Activated naive CD8-positive, alpha-beta T cell (primary cell): Measurements from ENCODE around the gene WDR70.
A peak's percentile ranks its signal among the peaks of the same experiment; 100 is the strongest.
"Not testable (repeated sequence)": the region's sequence is repeated elsewhere in the genome, so short reads cannot be mapped to it uniquely, and the experiment has no call there.

Experiments
- H3K27ac Mint-ChIP-seq: one replicate; pipeline ENCODE4 v1.8.0; 2021; ENCODE audit warnings: mixed read lengths
- H3K27me3 Mint-ChIP-seq: one replicate; pipeline ENCODE4 v1.8.0; 2021; ENCODE audit warnings: mixed read lengths
- H3K36me3 Mint-ChIP-seq: one replicate; pipeline ENCODE4 v1.8.0; 2021; ENCODE audit warnings: mixed read lengths
- H3K4me1 Mint-ChIP-seq: one replicate; pipeline ENCODE4 v1.8.0; 2021; ENCODE audit warnings: low read depth, mixed read lengths
- H3K4me3 Mint-ChIP-seq: one replicate; pipeline ENCODE4 v1.8.0; 2021; ENCODE audit warnings: mild to moderate bottlenecking, mixed read lengths
- H3K9me3 Mint-ChIP-seq: one replicate; pipeline ENCODE4 v1.8.0; 2021; ENCODE audit warnings: low read depth, mixed read lengths

The WDR70 gene

DNA sequence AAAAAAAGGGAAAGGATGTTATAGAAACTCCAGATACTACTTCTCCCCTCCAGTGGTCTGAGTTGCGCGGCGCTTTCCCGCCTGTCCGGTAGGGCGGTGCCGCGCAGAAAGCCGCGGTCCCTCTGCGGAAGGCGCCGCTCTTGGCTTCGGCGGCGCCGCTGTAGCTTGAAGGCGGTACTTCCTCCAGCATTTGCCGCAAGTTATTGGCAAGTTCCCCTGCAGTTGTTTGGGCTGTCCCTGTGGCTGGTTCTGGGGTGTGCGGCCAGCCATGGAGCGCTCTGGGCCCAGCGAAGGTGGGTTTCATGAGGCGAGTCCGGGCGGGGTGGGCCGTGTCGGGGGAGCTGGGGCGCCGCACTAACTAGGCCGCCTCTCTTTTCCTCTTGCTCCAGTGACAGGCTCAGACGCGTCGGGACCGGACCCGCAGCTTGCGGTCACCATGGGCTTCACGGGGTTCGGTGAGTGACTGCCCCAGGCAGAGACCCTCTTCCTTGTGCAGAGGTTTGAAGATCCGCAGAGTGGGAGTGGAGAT is at the start of gene WDR70:
Gene WDR70, plus strand, starts transcription at position 219 of the 529 bp plus-strand sequence. Its CDS starts 50 bp downstream, at position 269.
- H3K36me3 Mint-ChIP-seq, H3K27me3 Mint-ChIP-seq, H3K9me3 Mint-ChIP-seq: not testable (repeated sequence)
- Mint-ChIP-seq H3K27ac (peak within 1 kb of the TSS; percentile 83), H3K4me1 (peaks cover 13% of the 10 kb centered on the region), H3K4me3 (peak within 1 kb of the TSS; percentile 96)

DNA sequence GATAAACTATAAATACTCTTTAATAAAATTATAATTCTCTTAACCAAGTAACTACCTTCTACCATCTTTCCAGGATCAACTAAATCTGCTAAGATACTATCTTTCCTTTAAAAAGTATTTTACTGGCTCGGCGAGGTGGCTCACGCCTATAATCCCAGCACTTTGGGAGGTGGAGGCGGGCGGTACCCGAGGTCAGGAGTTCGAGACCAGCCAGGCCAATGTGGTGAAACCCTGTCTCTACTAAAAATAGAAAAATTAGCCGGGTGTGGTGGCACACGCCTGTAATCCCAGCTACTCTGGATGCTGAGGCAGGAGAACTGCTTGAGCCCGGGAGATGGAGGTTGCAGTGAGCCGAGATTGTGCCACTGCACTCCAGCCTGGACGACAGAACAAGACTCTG is 44.4 kb upstream of the WDR70 start:
- not testable (repeated sequence) for H3K27me3 Mint-ChIP-seq, H3K36me3 Mint-ChIP-seq, H3K4me3 Mint-ChIP-seq, H3K4me1 Mint-ChIP-seq, H3K9me3 Mint-ChIP-seq, H3K27ac Mint-ChIP-seq

DNA sequence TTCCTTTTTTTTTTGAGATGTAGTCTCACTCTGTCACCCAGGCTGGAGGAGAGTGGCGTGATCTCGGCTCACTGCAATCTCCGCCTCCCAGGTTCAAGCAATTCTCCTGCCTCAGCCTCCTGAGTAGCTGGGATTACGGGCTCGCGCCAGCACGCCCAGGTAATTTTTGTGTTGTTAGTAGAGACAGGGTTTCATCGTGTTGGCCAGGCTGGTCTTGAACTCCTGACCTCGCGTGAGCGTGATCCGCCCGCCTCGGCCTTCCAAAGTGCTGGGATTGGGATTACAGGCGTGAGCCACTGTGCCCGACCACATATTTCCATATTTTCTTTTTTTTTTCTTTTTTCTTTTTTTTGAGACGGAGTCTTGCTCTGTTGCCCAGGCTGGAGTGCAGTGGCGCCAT is 36.4 kb upstream of the WDR70 start:
- not testable (repeated sequence) for H3K4me3 Mint-ChIP-seq, H3K4me1 Mint-ChIP-seq, H3K36me3 Mint-ChIP-seq, H3K9me3 Mint-ChIP-seq, H3K27me3 Mint-ChIP-seq, H3K27ac Mint-ChIP-seq

DNA sequence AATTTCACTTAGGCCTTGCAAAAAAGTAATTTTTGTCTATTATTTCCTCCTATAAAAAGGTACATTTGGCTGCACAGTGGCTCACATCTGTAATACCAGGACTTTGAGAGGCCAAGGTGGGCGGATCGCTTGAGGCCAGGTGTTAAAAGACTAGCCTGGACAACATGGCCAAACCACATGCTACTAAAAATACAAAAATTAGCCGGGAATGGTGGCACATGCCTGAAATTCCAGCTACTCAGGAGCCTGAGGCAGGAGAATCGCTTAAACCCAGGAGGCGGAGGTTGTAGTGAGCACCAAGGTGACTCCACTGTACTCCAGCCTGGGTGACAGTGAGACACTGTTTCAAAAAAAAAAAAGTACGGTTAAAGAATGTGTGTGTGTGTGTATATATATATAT is 24.0 kb upstream of the WDR70 start:
- no peak overlapping the region for H3K4me3 Mint-ChIP-seq
- no peaks in the 10 kb centered on the region for H3K27me3 Mint-ChIP-seq
- H3K36me3 Mint-ChIP-seq: peaks cover 2% of the 10 kb centered on the region
- H3K4me1 Mint-ChIP-seq: peaks cover 3% of the 10 kb centered on the region
- no peaks in the 10 kb centered on the region for H3K9me3 Mint-ChIP-seq
- no peak overlapping the region for H3K27ac Mint-ChIP-seq

DNA sequence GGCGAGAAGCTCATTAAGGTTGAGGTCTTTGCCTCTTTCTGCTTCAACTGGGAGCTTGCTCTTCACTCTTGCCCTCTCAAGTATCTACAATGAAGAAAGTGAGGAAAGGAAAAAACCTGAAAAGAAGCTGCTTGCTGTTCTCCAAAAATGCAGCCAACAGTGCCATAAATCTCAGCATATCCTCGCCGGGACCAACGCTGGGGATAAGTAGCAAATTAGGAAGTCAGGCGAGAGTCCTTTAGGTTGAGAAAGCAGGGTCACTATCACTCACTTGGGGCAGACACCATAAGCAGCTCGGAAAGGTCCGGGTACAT is 8.6 kb upstream of the WDR70 start:
- peaks cover 2% of the 10 kb centered on the region for H3K36me3 Mint-ChIP-seq
- H3K27ac Mint-ChIP-seq: peak overlapping the region; percentile 97
- peaks cover 32% of the 10 kb centered on the region for H3K4me1 Mint-ChIP-seq
- H3K4me3 Mint-ChIP-seq: peak overlapping the region; percentile 97
- no peaks in the 10 kb centered on the region for H3K27me3 Mint-ChIP-seq
- no peaks in the 10 kb centered on the region for H3K9me3 Mint-ChIP-seq

DNA sequence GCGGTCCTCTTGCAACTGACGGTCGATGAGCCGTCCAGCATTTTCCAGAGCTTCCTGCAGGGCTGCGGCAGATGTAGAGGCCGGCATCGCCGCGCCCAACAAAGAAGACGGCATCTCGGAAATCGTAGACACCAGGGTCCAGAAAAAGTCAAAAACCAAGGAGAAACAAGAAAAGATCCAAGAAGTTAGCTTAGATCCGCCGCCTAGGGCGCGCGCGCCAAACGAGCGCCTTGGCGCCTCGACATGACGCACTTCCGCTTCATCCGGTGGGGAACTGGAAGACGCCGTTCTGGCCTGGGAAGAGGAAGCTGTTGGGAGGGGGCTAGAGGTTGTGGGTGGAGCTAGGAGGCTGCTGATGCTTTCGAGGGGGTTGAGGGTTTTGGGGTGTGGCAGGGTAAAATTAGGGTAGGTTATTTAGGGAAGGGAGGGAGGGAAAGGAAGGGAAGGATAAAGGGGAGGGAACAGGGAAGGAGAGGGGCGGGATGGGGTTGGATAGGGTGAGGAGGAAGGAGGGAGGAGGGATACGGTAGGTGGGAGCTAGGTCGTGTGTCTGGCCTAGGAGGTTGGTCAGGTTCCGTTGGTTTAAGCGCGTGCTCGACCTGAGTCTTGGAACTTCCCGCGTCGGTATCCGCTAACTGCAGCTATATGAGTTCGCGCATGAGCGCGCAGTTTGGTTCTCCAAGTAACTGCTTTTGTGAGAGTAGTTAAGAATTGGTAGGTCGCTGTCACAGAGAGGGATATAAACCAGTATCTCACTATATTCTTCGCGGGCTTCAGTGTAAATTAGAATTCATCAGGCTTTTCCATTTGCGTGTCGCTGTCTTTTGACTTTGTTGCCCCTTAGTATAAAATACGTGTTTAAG is 8.0 kb upstream of the WDR70 start, which contains the start of gene NUP155:
Gene NUP155, minus strand, starts transcription at position 243 of the 863 bp plus-strand sequence. Its CDS starts 129 bp downstream, at position 114.
- Mint-ChIP-seq H3K27ac (peak within 1 kb of the TSS; percentile 97), H3K9me3 (no peaks in the 10 kb centered on the region), H3K27me3 (no peaks in the 10 kb centered on the region), H3K36me3 (peaks cover 2% of the 10 kb centered on the region), H3K4me1 (peaks cover 28% of the 10 kb centered on the region), H3K4me3 (peak within 1 kb of the TSS; percentile 97)

DNA sequence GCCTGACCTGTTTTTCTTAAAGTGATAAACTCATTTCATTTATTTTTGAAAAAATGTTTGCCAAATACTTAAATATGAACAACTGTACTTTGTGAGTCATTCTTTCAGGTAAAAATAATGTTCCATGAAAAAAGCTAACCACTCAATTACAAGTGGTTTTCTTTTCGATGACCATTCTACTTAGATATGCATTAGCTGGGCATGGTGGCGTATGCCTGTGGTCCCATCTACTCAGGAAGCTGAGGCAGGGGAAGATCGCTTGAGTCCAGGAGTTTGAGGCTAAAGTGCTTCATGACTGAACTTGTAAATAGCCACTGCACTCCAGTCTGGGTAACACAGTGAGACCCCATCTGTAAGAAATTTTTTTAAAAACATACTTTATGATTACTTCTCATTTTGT is 4.0 kb upstream of the WDR70 start:
- Mint-ChIP-seq H3K4me1 (peaks cover 17% of the 10 kb centered on the region), H3K27me3 (no peaks in the 10 kb centered on the region), H3K4me3 (no peak overlapping the region), H3K36me3 (no peaks in the 10 kb centered on the region), H3K27ac (no peak overlapping the region), H3K9me3 (no peaks in the 10 kb centered on the region)

DNA sequence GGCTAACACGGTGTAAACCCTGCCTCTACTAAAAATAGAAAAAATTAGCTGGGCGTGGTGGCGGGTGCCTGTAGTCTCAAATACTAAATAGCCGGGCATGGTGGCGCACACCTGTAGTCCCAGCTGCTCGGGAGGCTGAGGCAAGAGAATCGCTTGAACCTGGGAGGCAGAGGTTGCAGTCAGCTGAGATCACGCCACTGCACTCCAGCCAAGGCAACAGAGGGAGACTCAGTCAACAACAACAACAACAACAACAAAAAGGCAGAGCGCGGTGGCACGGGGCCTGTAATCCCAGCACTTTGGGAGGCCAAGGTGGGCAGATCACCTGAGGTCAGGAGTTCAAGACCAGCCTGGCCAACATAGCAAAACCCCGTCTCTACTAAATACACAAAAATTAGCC is 1.1 kb upstream of the WDR70 start:
- not testable (repeated sequence) for H3K27ac Mint-ChIP-seq, H3K9me3 Mint-ChIP-seq, H3K27me3 Mint-ChIP-seq, H3K36me3 Mint-ChIP-seq
- peak overlapping the region; percentile 96 for H3K4me3 Mint-ChIP-seq
- peaks cover 13% of the 10 kb centered on the region for H3K4me1 Mint-ChIP-seq

DNA sequence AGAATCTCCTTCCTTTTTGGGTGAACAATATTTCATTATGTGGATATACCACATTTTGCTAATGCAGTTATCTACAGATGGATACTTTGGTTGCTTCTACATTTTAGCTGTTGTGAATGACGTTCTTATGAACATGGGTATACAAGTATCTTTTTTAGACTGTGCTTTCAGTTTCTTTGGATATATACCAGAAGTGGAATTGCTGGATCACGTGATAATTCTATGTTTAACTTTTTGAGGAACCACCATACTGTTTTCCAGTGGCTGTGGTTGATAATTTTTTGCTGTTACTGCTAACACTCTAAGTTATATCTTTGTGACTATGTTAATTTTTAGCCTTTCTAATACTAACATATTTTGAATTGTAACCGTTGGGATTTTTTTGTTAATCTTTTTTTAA is 12.5 kb downstream of the WDR70 start:
- peaks cover 7% of the 10 kb centered on the region for H3K4me1 Mint-ChIP-seq
- H3K36me3 Mint-ChIP-seq: peaks cover 6% of the 10 kb centered on the region
- no peaks in the 10 kb centered on the region for H3K9me3 Mint-ChIP-seq
- no peak overlapping the region for H3K27ac Mint-ChIP-seq
- H3K27me3 Mint-ChIP-seq: no peaks in the 10 kb centered on the region
- no peak overlapping the region for H3K4me3 Mint-ChIP-seq

DNA sequence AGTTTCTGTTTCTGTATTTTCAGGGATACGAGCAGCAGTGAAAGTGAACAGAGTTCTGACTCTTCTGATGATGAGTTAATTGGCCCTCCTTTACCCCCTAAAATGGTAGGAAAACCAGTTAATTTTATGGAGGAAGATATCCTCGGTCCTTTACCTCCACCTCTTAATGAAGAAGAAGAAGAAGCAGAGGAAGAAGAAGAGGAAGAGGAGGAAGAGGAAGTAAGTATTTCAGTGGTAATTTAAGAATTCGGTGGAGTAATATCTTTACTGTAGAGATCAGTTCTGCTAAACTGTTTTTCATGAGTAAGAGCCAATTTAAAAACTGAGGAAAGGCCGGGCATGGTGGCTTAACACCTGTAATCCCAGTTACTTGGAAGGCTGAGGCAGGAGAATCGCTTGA is 17.2 kb downstream of the WDR70 start:
- H3K4me3 Mint-ChIP-seq: no peak overlapping the region
- H3K4me1 Mint-ChIP-seq: peaks cover 2% of the 10 kb centered on the region
- H3K27ac Mint-ChIP-seq: no peak overlapping the region
- peaks cover 10% of the 10 kb centered on the region for H3K36me3 Mint-ChIP-seq
- no peaks in the 10 kb centered on the region for H3K27me3 Mint-ChIP-seq
- no peaks in the 10 kb centered on the region for H3K9me3 Mint-ChIP-seq

DNA sequence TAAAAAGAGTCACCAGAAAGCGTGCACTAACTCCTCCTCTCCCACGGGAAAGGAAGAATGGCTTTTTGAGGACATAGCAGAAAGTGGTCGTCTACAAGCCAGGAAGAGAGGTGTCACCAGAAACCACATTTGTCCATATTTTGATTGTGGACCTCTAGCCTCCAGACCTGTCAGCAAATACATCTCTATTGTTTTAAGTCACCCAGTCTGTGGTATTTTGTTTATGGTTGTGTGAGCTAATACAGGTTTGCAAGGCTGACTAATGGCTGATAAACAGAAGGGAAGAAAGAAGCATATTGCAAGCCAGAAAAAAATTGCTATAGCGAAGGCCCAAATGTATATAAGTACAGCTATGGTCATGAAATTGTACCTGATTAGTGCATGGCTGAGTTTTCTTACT is 21.4 kb downstream of the WDR70 start:
- H3K4me1 Mint-ChIP-seq: no peaks in the 10 kb centered on the region

DNA sequence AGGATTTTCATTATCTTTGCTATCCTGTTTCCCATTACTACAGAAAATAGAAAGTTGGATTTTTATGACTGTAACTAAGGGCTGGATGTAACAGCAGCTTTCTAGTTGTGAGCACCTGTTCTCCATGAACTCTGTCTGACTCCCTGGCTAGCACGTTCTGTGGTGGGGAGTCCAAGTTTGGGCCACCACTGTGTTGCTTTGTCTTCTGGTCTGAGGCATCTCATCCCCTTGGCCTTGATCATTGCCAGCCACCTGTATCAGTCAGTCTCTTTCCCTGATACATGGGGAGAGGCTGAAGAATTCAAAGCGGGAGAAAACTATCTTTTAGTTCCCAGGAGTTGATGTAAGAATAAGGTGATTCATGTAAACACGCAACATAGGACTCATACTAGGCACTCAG is 33.4 kb downstream of the WDR70 start:
- no peaks in the 10 kb centered on the region for H3K9me3 Mint-ChIP-seq

More for the DNA sequence above, 21.4 kb downstream of the WDR70 start:
- Mint-ChIP-seq H3K27ac (no peak overlapping the region), H3K4me3 (no peak overlapping the region), H3K36me3 (peaks cover 12% of the 10 kb centered on the region), H3K9me3 (no peaks in the 10 kb centered on the region), H3K27me3 (no peaks in the 10 kb centered on the region)

DNA sequence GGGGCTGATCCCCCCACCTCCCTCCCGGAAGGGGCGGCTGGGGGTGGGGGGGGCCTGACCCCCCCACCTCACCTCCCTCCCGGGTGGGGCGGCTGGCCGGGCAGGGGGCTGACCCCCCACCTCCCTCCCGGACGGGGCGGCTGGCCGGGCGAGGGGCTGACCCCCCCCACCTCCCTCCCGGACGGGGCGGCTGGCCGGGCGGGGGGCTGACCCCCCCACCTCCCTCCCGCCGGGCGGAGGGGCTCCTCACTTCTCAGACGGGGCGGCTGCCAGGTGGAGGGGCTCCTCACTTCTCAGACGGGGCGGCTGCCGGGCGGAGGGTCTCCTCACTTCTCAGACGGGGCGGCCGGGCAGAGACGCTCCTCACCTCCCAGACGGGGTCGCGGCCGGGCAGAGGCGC is 36.3 kb downstream of the WDR70 start:
- H3K27ac Mint-ChIP-seq, H3K27me3 Mint-ChIP-seq, H3K4me3 Mint-ChIP-seq, H3K4me1 Mint-ChIP-seq, H3K9me3 Mint-ChIP-seq: not testable (repeated sequence)
- peaks cover 13% of the 10 kb centered on the region for H3K36me3 Mint-ChIP-seq

More for the DNA sequence above, 33.4 kb downstream of the WDR70 start:
- Mint-ChIP-seq H3K27me3 (no peaks in the 10 kb centered on the region), H3K4me3 (no peak overlapping the region), H3K27ac (no peak overlapping the region), H3K36me3 (peaks cover 14% of the 10 kb centered on the region), H3K4me1 (no peaks in the 10 kb centered on the region)

DNA sequence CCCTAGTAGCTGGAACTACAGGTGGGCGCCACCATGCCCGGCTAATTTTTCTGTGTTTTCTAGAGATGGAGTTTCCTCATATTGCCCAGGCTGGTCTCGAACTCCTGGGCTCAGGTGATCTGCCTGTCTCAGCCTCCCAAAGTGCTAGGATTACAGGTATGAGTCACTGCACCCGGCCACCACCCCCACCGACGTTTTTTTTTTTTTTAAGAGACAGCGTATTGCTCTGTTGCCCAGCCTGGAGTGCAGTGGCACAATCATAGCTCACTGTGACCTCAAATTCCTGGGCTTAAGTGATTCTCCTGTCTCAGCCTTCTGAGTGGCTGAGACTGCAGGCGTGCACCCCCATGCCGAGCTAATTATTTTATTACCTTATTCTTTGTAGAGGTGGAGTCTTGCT is 38.2 kb downstream of the WDR70 start:
- no peaks in the 10 kb centered on the region for H3K9me3 Mint-ChIP-seq
- peaks cover 12% of the 10 kb centered on the region for H3K36me3 Mint-ChIP-seq
- H3K27me3 Mint-ChIP-seq: no peaks in the 10 kb centered on the region
- peaks cover 1% of the 10 kb centered on the region for H3K4me1 Mint-ChIP-seq
- no peak overlapping the region for H3K27ac Mint-ChIP-seq
- H3K4me3 Mint-ChIP-seq: no peak overlapping the region

DNA sequence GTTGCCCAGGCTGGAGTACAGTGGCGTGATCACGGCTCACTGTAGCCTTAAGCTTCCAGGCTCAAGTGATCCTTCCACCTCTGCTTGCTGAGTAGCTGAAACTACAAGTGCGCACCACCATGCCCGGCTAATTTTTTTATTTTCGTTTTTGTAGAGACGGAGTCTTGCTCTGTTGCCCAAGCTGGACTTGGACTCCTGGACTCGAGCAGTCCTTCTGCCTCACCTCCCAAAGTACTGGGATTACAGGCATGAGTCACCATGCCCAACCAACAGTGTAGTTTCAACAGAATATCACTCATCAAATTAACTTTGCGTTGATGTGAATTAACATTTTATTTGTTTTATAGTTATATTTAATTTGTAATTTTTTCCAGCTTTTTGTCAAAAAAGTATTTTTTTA is 45.3 kb downstream of the WDR70 start:
- no peak overlapping the region for H3K27ac Mint-ChIP-seq
- H3K36me3 Mint-ChIP-seq: peaks cover 17% of the 10 kb centered on the region
- H3K4me1 Mint-ChIP-seq: peaks cover 6% of the 10 kb centered on the region
- H3K9me3 Mint-ChIP-seq: no peaks in the 10 kb centered on the region
- no peak overlapping the region for H3K4me3 Mint-ChIP-seq
- H3K27me3 Mint-ChIP-seq: no peaks in the 10 kb centered on the region

DNA sequence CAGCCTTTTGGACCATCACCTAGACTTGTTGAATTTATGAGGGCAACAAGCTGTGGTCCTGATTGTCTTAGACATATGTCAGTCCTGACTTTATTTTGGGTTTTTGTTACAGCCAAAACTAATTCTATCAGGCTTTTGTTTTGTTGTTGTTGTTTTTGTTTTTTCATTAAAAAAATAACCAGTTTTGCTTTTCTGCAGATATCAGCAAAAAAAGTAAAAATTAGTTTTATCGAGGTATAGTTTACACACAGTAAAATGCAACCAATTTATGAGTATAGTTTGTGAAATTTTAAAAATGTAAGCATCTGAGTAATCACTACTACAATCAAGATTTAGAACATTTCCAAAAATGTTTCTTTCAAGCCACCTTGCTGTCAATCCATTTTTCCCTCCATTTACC is 48.9 kb downstream of the WDR70 start:
- H3K36me3 Mint-ChIP-seq: peaks cover 16% of the 10 kb centered on the region
- no peak overlapping the region for H3K27ac Mint-ChIP-seq
- H3K9me3 Mint-ChIP-seq: no peaks in the 10 kb centered on the region
- peaks cover 4% of the 10 kb centered on the region for H3K4me1 Mint-ChIP-seq
- no peak overlapping the region for H3K4me3 Mint-ChIP-seq
- no peaks in the 10 kb centered on the region for H3K27me3 Mint-ChIP-seq
